ENCODE measurements around the gene ZNF646.

Gene ZNF646

DNA sequence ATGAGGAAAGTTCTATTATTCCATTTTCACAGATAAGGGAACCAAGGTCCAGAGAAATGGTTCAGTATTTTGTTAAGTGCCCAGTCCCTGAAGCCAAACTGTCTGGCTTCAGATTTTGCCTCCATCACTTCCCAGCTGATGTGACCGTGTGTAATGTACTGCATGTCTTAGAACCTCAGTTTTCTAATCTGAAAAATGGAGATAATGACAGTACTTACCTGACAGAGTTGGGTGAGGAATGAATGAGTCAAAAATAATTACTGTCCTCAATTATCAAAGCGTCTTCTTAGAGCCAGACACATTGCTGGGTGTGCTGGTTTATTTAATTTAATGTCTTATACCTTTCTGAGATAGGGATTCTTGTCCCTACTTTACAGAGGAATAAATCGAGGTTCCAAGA lies 6.9 kb upstream of the ZNF646 start:
- DNase-seq = no peak

DNA sequence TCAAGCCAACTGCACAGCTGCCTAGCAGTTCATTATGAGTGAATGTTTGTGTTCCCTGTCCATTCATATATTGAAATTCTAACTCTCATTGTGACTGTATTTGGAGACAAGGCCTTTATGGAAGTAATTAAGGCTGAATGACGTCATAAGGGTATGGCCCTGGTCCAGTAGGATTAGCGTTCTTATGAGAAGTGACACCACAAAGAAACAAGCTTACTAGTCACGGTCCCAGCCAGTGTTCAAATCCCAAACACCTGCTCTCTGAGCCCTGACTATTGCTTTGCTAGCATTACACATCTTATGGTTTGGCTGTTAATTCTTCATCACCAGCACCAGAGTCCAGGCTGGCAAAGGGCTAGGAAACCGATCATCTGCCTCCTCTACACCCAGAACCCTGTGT lies 2.4 kb upstream of the ZNF646 start:
- DNase-seq = no peak

DNA sequence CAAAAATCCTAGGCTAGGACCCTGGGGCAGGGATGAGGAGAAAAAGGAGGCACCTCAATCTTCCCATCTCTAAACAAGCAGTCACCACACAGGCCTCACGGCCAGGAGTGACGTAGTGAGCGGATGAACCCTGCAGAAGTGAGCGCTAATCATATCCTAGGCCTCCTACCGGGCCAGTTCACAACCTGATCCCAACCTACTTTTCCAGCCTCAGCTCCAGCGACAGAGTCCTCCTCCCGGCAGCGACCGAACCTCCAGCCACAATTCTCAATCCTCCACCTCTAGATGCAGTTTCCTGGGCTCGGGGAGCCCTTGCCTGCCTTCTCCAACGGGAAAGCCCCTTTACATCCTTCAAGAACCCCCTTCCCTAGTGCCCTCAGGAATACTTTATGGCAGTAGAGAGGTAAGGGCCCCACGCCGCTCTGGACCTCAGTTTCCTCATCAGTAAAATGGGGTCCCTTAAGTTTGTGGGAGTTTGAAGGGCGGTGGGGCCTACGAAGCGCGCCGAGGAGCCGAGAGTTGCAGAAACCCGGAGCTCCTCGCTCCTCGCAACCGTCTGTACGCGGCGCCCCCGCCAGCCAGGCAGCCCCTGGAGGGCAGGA lies 1.6 kb upstream of the ZNF646 start:
- DNase-seq = no peak

DNA sequence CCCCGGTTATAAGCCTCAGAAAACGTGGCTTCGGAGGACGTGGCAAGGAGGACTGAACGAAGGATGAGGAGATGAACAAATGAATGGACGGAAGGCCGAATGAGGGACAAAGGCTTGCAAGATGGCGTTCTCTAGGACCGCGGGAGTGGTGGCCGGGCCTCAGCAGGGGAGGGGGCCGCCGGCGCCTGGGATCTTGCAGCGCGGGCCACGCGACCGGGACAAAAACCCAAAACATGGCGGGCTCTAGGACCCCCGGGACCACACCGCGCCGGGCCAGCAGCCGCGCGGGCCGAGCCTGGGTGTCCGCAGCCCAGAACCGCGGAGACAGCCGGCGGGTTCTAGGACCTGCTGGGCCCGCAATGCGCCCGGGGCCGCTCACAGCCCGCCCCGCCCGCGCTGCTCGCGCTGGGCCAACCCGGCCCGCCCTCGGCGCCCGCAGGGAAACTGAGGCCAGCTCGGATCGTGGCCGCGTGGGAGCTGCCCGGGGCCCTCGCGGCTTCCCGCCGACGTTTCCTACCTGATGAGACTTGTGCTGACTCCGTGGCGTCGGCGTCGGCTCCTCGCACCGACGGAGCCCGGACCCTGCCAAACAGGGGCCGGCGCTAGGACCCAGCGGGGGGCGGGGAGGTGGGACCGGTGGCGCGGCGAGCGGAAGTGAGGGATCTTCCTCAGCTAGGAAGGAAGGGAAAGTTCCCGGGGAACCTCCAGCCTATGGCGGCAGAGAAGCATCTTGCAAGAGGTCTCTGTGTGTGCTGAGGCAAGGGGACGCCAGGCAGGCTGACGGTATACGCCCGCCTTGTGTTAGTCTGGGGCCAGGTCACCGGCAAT lies 866 bp upstream of the ZNF646 start:
- DNase-seq = peak; percentile 79

DNA sequence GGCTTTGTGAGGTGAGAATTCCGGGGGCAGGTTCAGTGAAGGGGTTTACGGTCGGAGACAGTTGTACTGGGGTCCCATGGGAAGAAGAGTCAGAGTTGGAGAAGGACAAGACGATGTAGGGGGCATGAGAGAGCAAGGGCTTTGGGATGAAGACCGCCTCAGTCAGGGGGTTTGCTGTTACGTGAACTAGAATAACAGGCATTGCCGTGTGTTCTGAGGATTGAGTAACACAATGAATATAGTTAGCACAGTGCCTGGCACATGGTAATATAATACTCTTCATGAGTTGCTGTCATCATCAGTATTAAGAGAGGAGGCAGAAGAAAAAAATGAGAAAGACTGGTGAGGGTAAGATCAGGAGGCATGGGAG lies 577 bp downstream of the ZNF646 start:
- DNase-seq = no peak

DNA sequence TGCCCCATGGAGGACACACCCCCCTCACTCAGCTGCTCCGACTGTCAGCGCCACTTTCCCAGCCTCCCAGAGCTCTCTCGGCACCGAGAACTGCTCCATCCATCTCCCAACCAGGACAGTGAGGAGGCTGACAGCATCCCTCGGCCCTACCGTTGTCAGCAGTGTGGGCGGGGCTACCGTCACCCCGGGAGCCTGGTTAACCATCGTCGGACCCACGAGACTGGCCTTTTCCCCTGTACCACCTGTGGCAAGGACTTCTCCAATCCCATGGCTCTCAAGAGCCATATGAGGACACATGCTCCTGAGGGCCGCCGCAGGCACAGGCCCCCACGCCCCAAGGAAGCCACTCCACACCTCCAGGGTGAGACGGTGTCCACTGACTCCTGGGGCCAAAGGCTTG lies 2.1 kb downstream of the ZNF646 start:
- no peak for DNase-seq

DNA sequence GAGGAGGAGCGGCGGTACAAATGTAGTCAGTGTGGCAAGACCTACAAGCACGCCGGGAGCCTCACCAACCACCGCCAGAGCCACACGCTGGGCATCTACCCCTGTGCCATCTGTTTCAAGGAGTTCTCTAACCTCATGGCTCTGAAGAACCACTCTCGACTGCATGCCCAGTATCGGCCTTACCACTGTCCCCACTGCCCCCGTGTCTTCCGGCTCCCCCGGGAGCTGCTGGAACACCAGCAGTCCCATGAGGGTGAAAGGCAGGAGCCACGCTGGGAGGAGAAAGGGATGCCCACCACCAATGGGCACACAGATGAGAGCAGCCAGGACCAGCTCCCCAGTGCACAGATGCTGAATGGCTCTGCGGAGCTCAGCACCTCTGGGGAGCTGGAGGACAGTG lies 2.8 kb downstream of the ZNF646 start:
- DNase-seq = no peak

DNA sequence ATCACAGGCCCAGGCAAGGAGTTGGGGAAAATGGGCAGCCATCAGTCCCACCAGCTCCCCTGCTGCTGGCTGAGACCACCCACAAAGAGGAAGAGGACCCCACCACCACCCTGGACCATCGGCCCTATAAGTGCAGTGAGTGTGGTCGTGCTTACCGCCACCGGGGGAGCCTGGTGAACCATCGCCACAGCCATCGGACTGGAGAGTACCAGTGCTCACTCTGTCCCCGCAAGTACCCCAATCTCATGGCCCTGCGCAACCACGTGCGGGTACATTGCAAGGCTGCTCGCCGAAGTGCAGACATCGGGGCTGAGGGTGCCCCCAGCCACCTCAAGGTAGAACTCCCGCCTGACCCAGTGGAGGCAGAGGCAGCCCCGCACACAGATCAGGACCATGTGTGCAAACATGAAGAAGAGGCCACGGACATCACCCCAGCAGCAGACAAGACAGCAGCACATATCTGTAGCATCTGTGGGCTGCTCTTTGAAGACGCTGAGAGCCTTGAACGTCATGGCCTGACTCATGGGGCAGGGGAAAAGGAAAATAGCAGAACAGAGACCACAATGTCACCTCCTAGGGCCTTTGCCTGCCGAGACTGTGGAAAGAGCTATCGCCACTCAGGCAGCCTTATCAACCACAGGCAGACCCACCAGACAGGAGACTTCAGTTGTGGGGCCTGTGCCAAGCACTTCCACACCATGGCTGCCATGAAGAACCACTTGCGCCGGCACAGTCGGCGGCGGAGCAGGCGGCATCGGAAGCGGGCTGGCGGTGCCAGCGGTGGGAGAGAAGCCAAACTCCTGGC lies 3.6 kb downstream of the ZNF646 start:
- no peak for DNase-seq

DNA sequence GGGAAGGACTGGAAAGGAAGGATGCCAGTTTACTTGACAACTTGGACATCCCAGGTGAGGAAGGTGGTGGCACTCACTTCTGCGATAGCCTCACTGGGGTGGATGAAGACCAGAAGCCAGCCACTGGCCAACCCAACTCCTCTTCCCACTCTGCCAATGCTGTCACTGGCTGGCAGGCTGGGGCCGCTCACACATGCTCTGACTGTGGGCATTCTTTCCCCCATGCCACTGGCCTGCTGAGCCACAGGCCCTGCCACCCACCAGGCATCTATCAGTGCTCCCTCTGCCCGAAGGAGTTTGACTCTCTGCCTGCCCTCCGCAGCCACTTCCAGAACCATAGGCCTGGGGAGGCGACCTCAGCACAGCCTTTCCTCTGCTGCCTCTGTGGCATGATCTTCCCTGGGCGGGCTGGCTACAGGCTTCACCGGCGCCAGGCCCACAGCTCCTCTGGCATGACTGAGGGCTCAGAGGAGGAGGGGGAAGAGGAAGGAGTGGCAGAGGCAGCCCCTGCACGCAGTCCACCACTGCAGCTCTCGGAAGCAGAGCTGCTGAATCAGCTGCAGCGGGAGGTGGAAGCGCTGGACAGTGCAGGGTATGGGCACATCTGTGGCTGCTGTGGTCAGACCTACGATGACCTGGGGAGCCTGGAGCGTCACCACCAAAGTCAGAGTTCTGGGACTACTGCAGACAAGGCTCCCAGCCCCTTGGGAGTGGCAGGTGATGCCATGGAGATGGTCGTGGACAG lies 4.5 kb downstream of the ZNF646 start:
- no peak for DNase-seq

DNA sequence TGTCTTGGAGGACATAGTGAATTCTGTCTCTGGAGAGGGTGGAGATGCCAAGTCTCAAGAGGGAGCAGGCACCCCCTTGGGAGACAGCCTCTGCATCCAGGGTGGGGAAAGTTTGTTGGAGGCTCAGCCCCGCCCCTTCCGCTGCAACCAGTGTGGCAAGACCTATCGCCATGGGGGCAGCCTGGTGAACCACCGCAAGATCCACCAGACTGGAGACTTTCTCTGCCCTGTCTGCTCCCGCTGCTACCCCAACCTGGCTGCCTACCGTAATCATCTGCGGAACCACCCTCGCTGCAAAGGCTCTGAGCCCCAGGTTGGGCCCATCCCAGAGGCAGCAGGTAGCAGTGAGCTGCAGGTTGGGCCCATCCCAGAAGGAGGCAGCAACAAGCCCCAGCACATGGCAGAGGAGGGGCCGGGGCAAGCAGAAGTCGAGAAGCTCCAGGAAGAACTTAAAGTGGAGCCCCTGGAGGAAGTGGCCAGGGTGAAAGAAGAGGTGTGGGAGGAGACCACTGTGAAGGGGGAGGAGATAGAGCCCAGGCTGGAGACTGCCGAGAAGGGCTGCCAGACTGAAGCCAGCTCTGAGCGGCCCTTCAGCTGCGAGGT lies 5.2 kb downstream of the ZNF646 start:
- DNase-seq = no peak

DNA sequence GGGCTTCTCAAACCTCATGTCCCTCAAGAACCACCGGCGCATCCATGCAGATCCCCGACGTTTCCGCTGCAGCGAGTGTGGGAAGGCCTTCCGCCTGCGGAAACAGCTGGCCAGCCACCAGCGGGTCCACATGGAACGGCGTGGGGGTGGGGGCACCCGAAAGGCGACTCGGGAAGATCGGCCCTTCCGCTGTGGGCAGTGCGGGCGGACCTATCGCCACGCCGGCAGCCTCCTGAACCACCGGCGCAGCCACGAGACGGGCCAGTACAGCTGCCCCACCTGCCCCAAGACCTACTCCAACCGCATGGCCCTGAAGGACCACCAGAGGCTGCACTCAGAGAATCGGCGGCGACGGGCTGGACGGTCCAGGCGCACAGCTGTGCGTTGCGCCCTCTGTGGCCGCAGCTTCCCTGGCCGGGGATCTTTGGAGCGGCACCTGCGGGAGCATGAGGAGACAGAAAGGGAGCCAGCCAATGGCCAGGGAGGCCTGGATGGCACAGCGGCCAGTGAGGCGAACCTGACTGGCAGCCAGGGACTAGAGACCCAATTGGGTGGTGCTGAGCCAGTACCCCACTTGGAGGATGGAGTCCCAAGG lies 5.9 kb downstream of the ZNF646 start:
- DNase-seq = no peak

DNA sequence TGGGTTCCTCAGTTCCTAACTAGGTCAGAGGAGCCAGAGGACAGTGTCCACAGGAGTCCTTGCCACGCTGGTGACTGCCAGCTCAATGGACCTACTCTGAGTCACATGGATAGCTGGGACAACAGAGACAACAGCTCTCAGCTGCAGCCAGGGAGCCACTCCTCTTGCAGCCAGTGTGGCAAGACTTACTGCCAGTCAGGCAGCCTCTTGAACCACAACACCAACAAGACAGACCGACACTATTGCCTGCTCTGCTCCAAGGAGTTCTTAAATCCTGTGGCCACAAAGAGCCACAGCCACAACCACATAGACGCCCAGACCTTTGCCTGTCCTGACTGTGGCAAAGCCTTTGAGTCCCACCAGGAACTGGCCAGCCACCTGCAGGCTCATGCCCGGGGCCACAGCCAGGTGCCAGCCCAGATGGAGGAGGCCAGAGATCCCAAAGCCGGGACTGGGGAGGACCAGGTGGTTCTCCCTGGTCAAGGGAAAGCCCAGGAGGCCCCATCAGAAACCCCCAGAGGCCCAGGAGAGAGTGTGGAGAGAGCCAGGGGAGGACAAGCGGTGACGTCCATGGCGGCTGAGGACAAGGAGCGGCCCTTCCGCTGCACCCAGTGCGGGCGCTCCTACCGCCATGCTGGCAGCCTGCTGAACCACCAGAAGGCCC lies 6.7 kb downstream of the ZNF646 start:
- no peak for DNase-seq

DNA sequence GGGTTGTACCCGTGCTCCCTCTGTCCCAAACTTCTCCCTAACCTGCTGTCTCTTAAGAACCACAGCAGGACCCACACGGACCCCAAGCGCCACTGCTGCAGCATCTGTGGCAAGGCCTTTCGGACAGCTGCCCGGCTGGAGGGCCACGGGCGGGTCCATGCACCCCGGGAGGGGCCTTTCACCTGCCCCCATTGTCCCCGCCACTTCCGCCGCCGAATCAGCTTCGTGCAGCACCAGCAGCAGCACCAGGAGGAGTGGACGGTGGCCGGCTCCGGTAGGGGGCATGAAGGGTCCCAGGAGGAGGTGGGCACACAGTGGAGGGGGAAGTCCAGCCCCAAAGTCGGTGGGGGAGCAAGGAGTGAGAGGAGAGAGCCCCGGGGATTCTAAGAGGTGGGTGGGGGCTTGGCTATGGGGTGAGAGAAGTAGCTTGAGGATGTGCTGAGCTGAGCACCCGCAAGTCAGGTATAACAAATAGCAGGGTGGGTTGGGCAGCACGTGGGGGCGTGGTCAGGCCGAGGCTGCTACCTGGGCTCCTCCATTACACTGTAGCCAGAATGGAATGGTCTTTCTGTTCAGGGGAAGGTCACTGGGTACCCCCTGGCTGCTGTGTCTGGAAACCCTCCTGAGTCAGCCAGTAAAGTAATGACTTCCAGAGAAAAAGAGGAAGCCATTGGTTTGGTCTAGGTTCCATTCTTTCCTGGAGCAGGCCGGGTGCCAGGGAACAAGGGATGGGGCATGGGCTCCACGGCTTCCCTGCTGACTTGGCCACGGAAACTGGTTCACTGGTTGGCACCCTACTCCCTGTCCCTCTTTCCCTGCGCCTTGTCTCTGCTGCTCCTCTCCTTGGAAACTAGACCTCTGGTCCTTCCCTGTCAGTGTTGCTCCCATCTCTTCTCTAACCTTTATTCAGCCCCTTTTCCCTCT lies 7.5 kb downstream of the ZNF646 start:
- no peak for DNase-seq

DNA sequence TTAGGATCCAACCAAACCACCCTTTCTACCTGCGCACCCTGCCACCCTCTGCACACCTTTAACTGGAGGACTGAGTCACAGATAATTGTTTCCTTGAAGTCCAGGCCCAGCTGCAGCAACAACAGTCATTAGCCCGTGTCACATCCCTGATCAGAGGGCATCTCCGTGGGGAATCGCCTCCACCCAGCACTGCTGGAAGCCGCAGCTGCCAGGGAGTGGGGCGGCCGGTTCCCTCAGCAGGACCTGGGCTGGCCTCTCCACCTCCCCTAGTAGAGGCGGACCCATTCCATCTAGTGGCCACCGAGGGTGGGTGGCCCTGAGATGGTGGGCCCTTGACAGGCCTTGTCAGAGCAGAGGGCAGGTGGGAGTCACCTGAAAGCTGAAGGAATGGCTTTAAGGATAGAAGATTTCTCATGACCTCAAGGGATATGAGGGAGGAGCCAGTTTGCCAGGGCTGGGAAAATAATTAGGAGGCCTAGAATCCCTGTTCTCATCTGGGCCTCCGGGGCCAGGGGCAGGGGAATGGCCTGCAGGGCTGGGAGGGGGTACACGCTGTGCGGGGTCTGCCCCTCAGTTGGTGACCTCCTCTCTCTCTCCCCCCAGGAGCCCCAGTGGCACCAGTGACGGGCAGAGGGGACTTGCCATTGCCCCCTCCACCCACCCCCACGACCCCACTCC lies 8.3 kb downstream of the ZNF646 start:
- no peak for DNase-seq

DNA sequence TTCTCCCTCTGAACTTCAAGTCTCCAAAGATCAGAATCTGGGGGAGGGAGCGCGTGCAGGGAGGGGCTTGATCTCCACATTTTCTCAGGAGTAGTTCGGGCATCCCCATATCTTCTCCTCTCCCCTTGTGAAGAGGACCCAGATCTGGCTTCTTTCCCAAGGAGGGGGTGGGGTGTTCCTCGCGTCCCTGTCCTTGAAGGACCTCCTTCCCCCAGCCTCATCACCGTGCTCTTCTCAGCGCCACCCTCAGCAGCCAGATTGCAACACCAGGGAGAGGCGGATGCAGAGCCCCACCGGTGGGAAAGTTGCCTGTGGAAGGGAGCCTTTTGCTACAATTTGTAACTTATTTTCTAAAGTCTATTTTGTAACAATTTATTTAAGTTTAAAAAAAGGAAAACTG lies 8.9 kb downstream of the ZNF646 start:
- DNase-seq = no peak

DNA sequence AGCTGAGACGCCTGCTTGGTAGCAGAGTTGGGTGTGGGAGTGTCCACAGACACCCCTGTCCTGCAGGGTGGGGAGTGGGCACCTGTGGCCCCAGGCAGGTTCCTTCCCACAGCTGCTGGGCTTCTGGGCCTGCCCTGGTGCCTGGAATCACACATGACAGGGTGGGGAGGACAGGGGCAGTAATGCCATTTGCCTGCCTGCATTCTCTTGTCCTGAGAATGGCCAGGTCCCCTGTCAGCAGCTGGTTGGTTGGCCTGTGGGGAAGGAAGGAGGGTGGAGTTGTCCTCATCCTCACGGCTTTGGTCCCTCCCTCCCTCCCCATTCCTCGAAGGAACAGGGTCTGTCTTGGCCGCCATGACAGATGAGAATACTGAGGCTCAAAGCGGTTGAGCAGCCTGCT lies 9.3 kb downstream of the ZNF646 start:
- no peak for DNase-seq

DNA sequence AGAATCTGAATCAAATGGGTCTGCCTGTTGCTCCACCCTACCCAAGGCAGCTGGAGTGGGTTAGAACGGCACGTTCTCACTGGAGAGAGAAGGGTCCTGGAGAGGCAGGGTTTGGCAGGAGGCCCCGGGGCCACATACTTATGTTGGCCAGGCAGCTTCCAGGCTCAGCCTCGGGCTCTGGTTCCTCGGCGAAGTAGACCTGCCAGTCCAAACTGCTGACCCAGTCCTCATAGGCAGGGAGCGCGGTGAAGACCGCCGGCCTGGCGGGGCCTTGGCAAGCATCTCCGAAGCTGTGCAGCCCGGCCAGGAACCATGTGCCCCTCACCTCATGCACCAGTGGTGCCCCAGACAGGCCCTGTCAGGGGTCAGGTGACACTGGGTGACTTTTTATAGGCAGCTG lies 9.8 kb downstream of the ZNF646 start:
- no peak for DNase-seq

DNA sequence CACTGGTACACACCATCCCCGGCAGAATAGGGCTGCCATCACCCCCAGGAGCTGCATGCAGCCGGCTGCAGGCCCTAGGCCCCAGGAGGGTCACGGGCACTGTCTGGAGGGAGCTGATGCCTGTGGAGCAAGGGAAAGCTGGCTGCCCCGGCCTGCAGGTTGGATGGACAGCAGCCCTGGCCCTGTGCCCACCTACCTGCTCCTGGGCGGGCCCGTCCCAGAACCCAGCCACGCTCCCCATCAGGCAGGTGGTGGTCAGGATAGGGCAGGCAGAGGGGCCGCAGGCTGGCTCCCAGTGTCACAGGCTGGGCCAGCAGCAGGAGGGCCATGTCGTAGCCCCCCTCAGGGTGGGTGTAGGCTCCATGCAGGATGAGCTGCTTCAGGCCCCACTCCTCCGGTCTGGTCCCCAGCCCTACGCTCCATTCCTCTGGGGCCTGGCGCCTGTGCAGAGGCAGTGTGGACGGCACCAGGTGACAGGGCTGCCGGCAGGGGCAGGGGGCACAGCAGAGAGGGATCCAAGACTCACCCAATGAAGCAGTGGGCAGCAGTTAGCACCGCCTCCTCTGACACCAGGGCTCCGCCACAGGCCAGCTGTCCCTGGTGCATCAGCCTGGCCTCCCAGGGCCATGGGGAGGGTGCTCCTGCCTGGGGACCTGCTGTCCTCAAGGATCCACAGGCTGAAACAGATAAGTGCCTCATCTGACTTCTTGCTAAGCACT lies 10.5 kb downstream of the ZNF646 start:
- no peak for DNase-seq

DNA sequence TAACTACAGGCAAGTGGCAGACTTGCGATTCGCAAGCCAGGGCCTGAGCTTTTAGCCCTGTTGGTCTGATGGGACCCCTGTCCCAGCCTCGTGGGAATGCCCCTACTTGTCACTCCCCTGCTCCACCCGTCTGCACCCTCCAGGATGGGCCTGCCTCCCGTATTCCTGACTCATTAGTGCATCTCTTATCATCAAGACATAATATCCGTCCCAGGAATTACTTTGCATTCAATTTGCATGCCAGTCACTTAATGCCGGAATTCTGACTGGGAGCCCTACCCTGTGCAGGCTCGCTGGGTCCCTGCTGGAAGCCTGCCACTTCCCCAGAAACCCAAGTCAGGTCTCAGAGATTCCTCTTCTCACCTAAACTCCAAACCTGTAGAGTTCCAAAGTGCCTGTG lies 11.2 kb downstream of the ZNF646 start:
- DNase-seq = no peak
